Activated T-cell treated with anti-CD3 and anti-CD28 coated beads, Interleukin-2, amount 50 U/mL, for 1 hour (primary cell): ENCODE results near the gene TNFSF8.

ENCODE experiments used
- DNase-seq: peaks from one replicate; pipeline ENCODE4 v3.0.0-alpha.2; 2020

Gene TNFSF8

DNA sequence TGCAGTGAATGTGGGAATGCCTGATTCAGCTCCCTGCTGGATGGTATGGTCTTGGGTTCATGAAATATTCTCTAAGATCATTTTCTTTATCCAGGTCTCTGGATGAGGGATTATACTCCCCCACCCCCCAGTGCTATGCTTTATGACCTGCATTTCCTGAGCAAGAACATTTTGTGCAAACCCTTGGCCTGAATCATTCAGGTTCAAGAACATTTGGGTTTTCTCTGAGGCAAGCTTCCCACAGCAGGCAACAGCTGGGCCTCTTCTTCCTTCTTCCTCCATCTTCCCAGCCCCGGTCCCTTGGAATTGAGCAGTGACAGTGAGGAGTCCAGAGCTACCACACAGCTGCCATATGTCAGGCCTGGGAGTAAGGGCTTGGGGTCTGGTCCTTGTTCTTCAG is 65.9 kb downstream of the TNFSF8 start:
- no peak for DNase-seq

DNA sequence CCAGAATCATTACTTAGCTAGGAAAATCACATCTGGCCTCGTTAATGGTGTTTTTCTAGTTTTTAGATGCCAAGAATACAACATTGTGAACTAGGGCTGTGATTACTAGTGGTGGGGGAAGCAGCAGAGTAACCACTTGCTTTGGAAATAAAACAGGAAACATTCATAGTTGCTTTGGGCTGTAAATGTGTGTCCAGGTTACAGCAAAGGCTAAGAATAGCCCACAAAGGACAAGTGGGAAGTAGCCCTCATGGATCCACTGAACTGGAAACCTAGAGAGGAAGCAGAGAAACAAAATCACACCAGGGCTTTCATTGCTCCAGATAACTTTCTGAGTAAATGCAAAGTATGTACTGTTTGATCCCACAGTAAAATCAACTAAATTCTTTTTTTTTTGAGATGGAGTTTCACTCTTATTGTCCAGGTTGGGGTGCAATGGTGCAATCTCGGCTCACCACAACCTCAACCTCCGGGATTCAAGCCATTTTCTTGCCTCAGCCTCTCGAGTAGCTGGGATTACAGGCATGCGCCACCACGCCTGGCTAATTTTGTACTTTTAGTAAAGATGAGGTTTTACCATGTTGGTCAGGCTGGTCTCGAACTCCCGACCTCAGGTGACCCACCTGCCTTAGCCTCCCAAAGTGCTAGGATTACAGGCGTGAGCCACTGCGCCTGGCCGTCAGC is 68.3 kb downstream of the TNFSF8 start:
- DNase-seq, result no peak

DNA sequence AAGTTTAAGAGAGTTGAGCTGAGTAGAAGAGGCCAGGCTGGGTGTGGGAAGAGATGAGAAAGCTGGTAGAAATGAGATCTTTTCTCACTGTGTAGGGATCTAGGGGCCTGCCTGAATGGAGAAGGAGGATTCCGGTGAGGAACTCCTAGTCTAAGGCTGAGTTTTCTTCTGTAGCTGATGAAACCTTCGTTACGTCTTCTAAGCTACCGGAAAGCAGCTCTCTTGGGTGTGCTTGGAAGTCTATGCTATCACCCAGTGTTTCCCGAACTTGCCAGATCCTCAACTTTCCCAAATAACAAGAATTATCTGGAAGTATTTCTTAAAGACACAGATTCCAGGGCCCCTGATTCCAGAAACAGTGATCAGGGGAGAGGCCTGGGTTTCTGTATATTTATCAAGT is 69.1 kb downstream of the TNFSF8 start:
- no peak for DNase-seq

DNA sequence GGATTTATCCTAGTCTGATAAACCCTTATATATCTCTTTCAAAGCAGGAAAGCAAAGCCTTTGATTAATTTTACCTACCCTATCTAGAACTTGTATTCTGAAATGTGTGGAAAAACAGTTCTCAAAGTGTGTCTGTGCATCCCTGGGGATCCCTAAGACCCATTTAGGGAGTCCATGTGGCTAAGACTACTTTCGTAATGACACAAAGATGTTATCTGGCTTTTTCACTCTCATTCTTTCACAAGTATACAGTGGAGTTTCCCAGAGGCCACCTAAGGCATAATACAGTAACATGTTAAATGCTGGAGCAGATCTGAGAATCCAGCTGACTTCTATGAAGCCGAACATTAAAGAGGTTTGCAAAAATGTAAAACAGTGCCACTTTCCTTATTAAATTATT is 70.2 kb downstream of the TNFSF8 start:
- no peak for DNase-seq

DNA sequence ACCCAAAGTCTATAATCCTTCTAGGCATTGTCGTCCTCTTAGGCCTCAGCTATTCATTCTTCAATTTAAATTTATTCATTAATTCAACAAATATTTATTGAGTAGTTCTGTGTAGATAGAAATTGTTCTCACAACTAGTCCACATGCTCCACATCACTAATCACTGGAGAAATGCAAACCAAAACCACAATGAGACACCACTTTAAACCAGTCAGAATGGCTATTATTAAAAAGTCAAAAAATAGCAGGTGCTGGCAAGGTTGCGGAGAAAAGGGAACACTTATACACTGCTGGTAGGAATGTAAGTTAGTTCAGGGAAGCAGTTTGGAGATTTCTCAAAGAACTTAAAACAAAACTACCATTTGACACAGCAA is 73.5 kb downstream of the TNFSF8 start:
- no peak for DNase-seq

DNA sequence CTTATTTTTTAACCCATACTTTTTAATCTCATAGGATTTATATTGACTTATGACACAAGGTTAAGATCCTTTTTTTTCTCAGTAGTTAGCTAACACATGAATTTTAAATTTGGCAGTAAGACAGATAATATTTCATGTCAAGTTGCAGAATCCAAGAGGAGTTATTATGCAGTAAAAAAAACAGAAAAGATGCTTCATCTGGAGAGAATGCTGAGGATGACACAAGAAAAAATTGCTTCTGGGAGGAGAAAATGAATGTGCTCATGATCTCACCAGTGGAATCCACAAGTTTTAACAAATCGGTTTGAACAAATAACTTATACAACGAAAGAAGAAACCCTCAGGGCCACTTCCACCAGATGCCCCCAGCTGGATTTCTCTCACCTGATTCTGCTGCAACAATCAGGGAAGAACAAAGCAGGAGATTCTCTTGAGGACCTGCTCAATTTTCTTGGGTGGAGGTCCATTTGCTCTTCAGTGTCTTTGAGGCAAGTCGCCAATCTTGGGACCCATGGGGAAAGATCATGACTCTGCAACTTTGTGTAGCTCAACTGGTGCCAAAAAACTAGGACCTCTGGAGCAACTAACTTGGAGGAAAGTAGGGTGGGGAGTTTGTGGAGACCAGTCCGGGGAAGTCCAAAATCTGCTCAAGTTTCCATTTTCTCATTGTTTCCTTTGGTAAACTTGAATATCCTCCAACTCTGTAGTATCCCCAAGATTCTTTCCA is 74.0 kb downstream of the TNFSF8 start:
- DNase-seq, result no peak

DNA sequence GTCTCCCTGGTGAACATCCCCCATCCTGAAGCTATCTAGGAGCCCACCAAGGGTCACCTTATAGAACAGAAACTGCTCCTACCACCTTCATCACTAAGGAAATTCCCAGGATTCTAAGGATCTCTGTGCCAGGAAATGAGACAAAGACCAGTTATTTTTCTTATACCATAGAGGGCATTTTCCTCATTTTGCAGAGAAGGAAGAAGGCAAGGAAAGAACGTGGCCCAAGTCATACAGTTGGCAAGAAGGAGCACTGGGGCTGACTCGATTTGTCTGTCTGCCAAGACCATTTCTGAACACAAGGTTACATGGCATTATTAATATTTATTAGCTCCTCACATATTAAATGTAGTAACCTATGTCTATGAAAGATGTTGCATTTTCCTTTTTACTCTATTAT is 74.9 kb downstream of the TNFSF8 start:
- no peak for DNase-seq

DNA sequence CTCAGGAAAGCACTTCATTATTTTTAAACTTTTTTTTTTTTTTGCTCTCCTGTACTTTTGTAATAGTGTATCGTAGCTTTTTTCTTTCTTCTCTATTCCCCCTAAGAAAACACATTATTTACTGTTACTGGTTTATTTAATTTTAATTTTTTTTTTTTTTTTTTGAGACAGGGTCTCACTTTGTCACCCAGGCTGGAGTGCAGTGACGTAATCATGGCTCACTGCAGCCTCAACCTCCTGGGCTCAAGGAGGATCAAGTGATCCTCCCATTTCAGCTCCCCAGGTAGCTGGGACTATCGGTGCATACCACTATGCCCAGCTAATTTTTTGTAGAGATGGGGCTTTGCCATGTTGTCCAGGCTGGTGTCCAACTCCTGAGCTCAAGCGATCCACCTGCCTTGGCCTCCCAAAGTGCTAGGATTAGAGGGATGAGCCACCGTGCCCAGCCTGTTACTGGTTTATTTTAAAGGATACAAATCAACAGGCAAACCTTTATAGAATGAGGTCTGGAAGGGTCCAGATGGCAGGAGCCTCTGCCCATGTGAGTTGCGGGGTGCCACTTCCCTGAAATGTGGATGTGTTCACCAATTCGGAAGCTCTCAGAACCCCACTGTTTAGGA is 75.5 kb downstream of the TNFSF8 start:
- DNase-seq, result no peak

DNA sequence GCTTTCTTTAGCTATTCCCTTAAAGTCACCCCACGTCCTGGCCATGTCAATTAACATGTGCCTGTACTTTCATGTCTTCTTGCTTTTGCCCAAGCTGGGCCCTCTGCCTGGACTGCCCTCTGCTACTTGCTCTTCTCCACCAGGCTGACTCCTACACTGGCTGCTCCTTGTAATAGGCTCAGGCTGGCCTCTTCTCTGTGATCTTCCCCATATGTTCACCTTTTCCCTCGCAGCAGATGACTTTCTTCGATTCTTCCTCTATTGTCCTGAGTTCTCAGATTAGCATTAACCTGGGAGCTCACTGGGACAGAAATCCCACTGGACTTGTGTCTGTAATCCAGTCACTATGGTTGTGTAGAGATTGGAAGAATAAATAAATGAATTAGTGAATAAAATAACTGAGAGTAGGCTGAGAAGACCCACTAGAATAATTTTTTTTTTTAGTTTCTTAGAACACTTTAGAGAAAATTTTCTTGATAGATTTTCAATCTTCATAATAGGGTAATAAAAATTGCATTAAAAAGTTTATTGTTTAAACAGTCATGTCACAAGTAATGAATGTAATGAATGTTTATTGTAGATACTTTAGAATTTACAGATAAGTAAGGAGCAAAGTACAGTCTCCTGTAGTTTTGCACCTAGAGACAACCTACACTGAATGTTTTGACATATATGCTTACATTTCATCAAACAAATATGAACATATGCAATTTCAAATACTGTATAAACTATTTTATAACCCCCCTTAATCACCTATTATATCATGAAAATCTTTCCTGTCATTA is 77.1 kb downstream of the TNFSF8 start:
- no peak for DNase-seq

DNA sequence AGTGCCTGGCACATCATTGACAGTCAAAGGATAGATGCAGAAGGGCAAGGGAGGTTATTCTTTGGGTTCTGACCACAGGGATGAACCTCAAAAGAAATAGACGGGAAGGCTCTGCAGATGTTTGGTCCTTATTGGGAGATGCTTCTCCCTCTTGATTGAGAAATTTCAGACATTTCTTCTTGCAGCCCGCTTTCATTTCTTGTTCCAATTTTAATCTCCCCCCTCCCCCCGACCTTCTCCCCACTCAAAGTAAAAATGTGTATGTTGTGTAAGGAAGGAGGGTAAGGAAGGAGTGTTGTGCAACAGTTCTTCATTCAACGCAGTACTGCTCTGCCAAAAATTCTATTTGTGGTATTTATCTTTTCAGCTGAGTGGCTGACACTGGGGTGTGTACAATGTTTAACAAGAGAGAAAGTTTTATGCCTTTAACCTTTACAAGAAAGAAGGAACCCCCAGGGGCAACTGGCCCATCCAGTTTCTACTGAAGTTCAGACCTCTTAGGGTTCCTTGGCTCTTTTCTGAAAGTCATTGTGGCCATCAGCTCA is 78.3 kb downstream of the TNFSF8 start:
- no peak for DNase-seq

DNA sequence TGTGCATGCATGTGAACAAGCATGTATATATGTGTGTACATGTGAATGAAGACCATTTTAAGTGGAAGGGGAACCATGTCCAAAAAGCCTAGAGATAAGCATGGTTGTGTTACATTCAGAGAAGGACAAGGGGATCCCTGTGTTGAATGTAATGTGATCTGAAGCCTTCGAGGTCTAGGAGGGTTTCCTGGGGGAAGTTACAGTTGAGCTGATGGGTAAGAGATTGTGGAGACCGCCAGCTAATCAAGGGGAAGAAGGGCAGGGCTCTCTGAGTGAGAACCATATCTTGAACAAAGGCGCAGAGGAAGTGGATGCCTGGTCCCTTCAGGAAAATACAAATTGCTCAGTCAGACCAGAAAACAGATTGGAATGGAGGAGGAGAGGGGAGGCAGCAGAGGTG is 79.1 kb downstream of the TNFSF8 start:
- DNase-seq, result no peak
